ENCODE data around the gene APC2.

Gene APC2

GRCh38 chr19:1449467-1450442 lies at the start of gene APC2:
APC2 (plus strand) TSS chr19:1450121; CDS start chr19:1453002, 2,881 bp downstream.
- DNase-seq = no peak

GRCh38 chr19:1400281-1401137 lies 49.4 kb upstream of the APC2 start:
- DNase-seq = no peak

- DNase-seq = no peak
Measured at GRCh38 chr19:1401138-1401888, 48.6 kb upstream of the APC2 start, which contains the start of gene GAMT. GAMT (minus strand) TSS chr19:1401542; CDS start chr19:1401476, 66 bp downstream.

GRCh38 chr19:1401889-1402217 lies 48.1 kb upstream of the APC2 start:
- DNase-seq = no peak

GRCh38 chr19:1402411-1403070 lies 47.4 kb upstream of the APC2 start:
- DNase-seq = no peak

GRCh38 chr19:1406774-1407527 lies 43.0 kb upstream of the APC2 start:
- DNase-seq = peak; percentile 98

- no peak for DNase-seq
Measured at GRCh38 chr19:1407528-1408299, 42.2 kb upstream of the APC2 start, which contains the start of gene DAZAP1. DAZAP1 (plus strand) TSS chr19:1407586; CDS start chr19:1407774, 188 bp downstream.

- DNase-seq = no peak
Measured at GRCh38 chr19:1408300-1409203, 41.4 kb upstream of the APC2 start.

- no peak for DNase-seq
Measured at GRCh38 chr19:1409204-1410005, 40.5 kb upstream of the APC2 start.

- no peak for DNase-seq
Measured at GRCh38 chr19:1410136-1410786, 39.7 kb upstream of the APC2 start.

- DNase-seq = no peak
Measured at GRCh38 chr19:1410789-1411188, 39.1 kb upstream of the APC2 start.

- DNase-seq = no peak
Measured at GRCh38 chr19:1411255-1412191, 38.4 kb upstream of the APC2 start.

GRCh38 chr19:1412323-1412923 lies 37.5 kb upstream of the APC2 start:
- no peak for DNase-seq

GRCh38 chr19:1412995-1413800 lies 36.7 kb upstream of the APC2 start:
- DNase-seq = no peak

GRCh38 chr19:1416014-1416841 lies 33.7 kb upstream of the APC2 start:
- no peak for DNase-seq
